ACC112 (cell line): ENCODE measurements around the gene NVL.
A peak's percentile ranks its signal among the peaks of the same experiment; 100 is the strongest.

ENCODE experiments used
- H2AFZ ChIP-seq: fragments of 200-600 bp; sonication (generic); one replicate; pipeline ENCODE4 v1.6.0; 2017; ENCODE audit warnings: antibody characterized with exemption, low read length; ENCODE audit not compliant: unreplicated experiment
- H3K27ac ChIP-seq: fragments of 200-600 bp; sonication (generic); 2 replicates; pipeline ENCODE4 v1.5.1; 2014; ENCODE audit warnings: low read depth, mild to moderate bottlenecking, antibody characterized with exemption, low read length, moderate library complexity
- H3K27me3 ChIP-seq: fragments of 200-600 bp; sonication (generic); 2 replicates; pipeline ENCODE4 v1.6.1; 2014; ENCODE audit warnings: mild to moderate bottlenecking, antibody characterized with exemption, low read length, moderate library complexity, mixed read lengths; ENCODE audit not compliant: insufficient read depth
- H3K36me3 ChIP-seq: fragments of 200-600 bp; sonication (generic); 2 replicates; pipeline ENCODE4 v1.6.1; 2016; ENCODE audit warnings: mild to moderate bottlenecking, antibody characterized with exemption, low read length, moderate library complexity, mixed read lengths; ENCODE audit not compliant: insufficient read depth
- H3K4me1 ChIP-seq: fragments of 200-600 bp; sonication (generic); one replicate; pipeline ENCODE4 v1.6.1; 2016; ENCODE audit warnings: low read length, mixed read lengths; ENCODE audit not compliant: insufficient read depth, unreplicated experiment, control insufficient read depth
- H3K4me3 ChIP-seq: fragments of 200-600 bp; sonication (generic); 2 replicates; pipeline ENCODE4 v1.5.1; 2014; ENCODE audit warnings: mild to moderate bottlenecking, low read depth, low read length
- H3K79me2 ChIP-seq: fragments of 200-600 bp; sonication (generic); one replicate; pipeline ENCODE4 v1.6.0; 2016; ENCODE audit warnings: low read length; ENCODE audit not compliant: control insufficient read depth, unreplicated experiment, insufficient read depth

Gene NVL

DNA sequence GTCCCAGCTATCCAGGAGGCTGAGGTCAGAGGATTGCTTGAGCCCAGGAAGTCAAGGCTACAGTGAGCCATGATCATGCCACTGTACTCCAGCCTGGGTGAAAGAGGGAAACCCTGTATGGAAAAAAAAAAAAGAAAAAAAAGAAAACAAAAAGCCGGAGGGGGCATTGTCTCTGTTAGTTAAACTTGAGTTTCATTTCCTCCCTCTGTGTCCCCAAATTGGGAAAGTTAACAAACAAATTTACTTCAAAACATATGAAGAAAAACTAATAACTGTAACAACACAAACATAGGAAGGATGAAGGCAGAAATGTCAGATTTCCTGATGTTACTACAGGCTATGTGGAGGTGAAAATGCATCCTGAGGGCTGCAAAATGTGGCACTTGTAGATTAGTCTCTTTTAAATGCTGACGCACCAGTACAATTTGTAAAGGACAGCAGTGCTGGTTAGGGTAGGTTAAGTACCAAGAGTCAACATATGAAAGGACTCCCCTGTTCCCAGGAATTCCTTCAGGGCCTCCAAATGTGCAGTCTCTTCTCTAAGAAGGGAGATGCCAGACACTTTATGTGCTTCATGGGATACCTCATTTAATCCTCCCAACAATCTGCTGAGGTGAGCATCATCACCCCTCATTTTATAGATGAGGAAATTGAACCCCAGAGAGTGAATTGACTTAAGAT lies 94.0 kb downstream of the NVL start:
- H3K4me3 ChIP-seq, result no peak overlapping the region
- no peaks in the 10 kb centered on the region for H3K27me3 ChIP-seq
- H3K4me1 ChIP-seq, result no peaks in the 10 kb centered on the region
- H3K36me3 ChIP-seq, result peaks cover 12% of the 10 kb centered on the region; the same call in 1 of the 2 replicates
- no peaks in the 10 kb centered on the region for H3K79me2 ChIP-seq
- no peak overlapping the region for H3K27ac ChIP-seq
- no peak overlapping the region for H2AFZ ChIP-seq

GRCh38 chr1:224234017-224234416 lies 96.0 kb downstream of the NVL start:
- Histone ChIP-seq H3K36me3 (peaks cover 7% of the 10 kb centered on the region; the same call in 1 of the 2 replicates), H3K27me3 (no peaks in the 10 kb centered on the region), H3K27ac (no peak overlapping the region), H3K4me1 (no peaks in the 10 kb centered on the region), H3K4me3 (no peak overlapping the region), H3K79me2 (no peaks in the 10 kb centered on the region), H2AFZ (no peak overlapping the region)

DNA sequence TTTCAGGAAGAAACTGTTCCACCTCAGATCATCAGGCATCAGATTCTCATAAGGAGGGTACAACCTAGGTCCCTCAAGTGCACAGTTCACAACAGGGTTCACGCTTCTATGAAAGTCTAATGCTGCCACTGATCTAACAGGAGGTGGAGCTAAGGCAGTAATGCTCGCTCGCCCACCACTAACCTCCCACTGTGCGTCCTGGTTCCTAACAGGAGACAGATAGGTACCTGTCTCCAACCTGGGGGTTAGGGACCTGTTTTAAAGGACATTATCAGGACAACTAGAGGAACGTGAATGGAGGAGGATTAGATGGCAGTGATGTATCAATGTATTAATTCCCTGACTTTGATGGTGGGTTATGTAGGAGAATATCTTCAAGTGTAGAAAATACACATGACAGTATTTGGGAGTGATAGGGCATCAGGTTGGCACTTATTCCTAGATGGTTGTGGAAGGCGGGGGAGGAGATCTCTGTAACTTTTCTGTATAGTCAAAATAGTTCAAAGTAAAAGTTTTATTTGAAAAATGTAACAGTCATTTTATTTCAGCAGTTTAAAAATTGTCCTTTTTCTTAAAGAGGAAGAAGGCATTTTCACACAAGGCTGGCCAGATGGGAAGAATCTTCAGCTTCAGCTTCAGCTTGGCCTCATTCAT lies 103.0 kb downstream of the NVL start:
- H3K27ac ChIP-seq, result no peak overlapping the region
- no peaks in the 10 kb centered on the region for H3K79me2 ChIP-seq
- peaks cover 5% of the 10 kb centered on the region; the same call in 1 of the 2 replicates for H3K36me3 ChIP-seq

DNA sequence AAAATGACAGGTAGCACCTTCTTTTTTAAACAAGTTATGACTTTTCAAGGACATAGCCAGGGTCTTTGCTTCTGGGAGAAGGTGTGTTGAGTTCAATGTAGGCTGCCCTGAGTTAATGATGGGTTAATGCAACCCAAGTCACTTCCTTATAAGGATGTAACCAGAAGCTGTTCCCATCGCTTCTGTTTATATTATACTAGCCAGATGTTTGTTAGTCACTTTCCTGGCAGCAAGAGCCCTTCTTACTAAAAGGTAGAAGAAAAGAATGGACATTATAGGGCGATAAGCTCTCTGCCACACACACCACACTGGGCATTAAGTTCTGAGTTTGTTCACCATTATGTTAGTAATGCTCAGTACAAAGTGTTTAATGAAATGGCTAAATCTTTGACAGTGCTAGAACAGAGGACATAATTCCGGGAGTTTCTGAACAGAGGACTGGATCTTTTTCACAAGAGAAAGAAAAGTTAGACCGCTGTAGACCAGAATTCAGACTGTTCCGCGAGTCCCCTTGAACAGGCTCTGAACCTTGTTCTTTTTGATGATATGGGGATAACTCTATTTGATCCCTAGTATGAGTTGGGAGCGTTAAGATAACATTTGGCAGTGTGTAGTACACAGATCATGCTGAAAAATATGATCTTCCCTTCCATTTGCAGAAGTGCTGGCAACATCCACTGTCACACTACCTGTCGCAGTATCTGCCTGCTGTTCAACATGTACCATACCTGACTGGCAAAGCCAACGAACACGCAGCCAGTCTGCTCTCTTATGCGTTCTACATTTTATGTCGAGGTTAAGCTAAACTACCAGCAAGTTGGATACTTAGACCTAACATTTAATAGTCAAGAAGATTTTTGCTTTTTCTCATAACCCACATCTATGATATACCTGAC lies 105.9 kb downstream of the NVL start:
- H2AFZ ChIP-seq, result no peak overlapping the region
- no peaks in the 10 kb centered on the region for H3K27me3 ChIP-seq
- peaks cover 11% of the 10 kb centered on the region for H3K4me1 ChIP-seq
- peak overlapping the region; percentile 15; the same call in 1 of the 2 replicates for H3K27ac ChIP-seq
- no peaks in the 10 kb centered on the region for H3K79me2 ChIP-seq
- H3K36me3 ChIP-seq, result no peaks in the 10 kb centered on the region
- H3K4me3 ChIP-seq, result no peak overlapping the region

More for the DNA sequence above, 103.0 kb downstream of the NVL start:
- no peak overlapping the region for H2AFZ ChIP-seq
- peaks cover 11% of the 10 kb centered on the region for H3K4me1 ChIP-seq
- no peak overlapping the region for H3K4me3 ChIP-seq
- no peaks in the 10 kb centered on the region for H3K27me3 ChIP-seq

DNA sequence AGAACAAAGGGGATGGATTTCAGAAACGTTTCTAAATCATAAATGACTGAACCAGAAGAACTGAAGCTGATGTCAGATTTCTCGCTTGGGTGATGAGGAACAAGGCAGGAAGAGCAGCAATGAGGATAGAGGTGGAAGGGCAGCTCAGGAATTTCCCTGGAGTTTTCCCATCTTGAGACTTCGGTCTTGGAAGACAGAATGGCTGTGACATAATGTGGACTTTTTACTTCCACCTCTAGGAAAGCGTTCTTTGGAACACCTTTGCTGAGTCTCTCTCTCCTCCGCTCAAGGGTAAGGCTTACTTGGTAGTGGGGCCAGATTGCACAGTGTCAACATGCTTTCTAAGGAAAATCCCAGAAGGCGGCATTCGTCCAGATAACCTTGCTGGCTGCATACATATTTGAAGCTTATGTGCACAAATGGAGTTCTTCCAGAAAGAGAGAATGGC lies 110.3 kb downstream of the NVL start:
- Histone ChIP-seq H3K27me3 (no peaks in the 10 kb centered on the region), H3K4me1 (peaks cover 11% of the 10 kb centered on the region), H3K36me3 (no peaks in the 10 kb centered on the region), H3K27ac (no peak overlapping the region), H3K4me3 (no peak overlapping the region), H3K79me2 (no peaks in the 10 kb centered on the region), H2AFZ (no peak overlapping the region)

- Histone ChIP-seq H3K27me3 (no peaks in the 10 kb centered on the region), H3K36me3 (no peaks in the 10 kb centered on the region), H2AFZ (no peak overlapping the region), H3K27ac (no peak overlapping the region), H3K79me2 (no peaks in the 10 kb centered on the region), H3K4me1 (peaks cover 6% of the 10 kb centered on the region), H3K4me3 (no peak overlapping the region)
These were observed 110.9 kb downstream of the NVL start for GRCh38 chr1:224219011-224219611.

GRCh38 chr1:224217655-224218623 lies 112.0 kb downstream of the NVL start:
- H3K27ac ChIP-seq, result no peak overlapping the region
- no peak overlapping the region for H3K4me3 ChIP-seq
- H3K79me2 ChIP-seq, result no peaks in the 10 kb centered on the region
- no peak overlapping the region for H2AFZ ChIP-seq
- no peaks in the 10 kb centered on the region for H3K27me3 ChIP-seq
- no peaks in the 10 kb centered on the region for H3K36me3 ChIP-seq
- no peaks in the 10 kb centered on the region for H3K4me1 ChIP-seq

DNA sequence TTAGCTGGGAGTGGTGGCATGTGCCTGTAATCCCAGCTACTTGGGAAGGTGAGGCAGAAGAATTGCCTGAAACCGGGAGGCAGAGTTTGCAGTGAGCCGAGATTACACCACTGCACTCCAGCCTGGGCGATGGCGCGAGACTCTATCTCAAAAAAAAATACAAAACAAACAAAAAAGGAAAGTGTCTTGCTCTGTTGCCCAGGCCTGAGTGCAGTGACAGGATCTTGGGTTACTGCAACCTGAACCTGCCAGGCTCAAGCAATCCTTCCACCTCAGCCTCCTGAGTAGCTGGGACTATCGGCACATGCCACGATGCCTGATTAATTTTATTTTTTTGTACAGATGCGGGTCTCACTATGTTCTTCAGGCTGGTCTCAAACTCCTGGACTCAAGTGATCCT lies 113.6 kb downstream of the NVL start:
- no peaks in the 10 kb centered on the region for H3K36me3 ChIP-seq
- H3K79me2 ChIP-seq, result no peaks in the 10 kb centered on the region
- H3K27ac ChIP-seq, result no peak overlapping the region
- no peak overlapping the region for H3K4me3 ChIP-seq
- peaks cover 3% of the 10 kb centered on the region for H3K4me1 ChIP-seq
- no peaks in the 10 kb centered on the region for H3K27me3 ChIP-seq
- H2AFZ ChIP-seq, result no peak overlapping the region

- H3K27ac ChIP-seq, result no peak overlapping the region
- H3K79me2 ChIP-seq, result no peaks in the 10 kb centered on the region
- H3K4me1 ChIP-seq, result peaks cover 7% of the 10 kb centered on the region
- H2AFZ ChIP-seq, result no peak overlapping the region
- H3K4me3 ChIP-seq, result no peak overlapping the region
- no peaks in the 10 kb centered on the region for H3K27me3 ChIP-seq
- no peaks in the 10 kb centered on the region for H3K36me3 ChIP-seq
These were observed 116.4 kb downstream of the NVL start for GRCh38 chr1:224213438-224214119.
